Measurements from ENCODE around the gene SGSM2.

GRCh38 chr17:2402544-2402943 is 65.2 kb downstream of the SGSM2 start:
- TF ChIP-seq CTCF (IDR thresholded peaks at IDR 0.05; ENCODE audit: low read length) (no peak), EZH2 (optimal IDR thresholded peaks at IDR 0.05; ENCODE audit: low read depth, low read length) (no peak), EZH2phosphoT487 (IDR thresholded peaks at IDR 0.05; ENCODE audit: low read length) (no peak)
